ENCODE data around the gene PRSS33. TPM values are rescaled to one million over a fixed set of nuclear protein-coding genes. Genes with fewer than 3 reads are reported as not detected.
A peak's percentile ranks its signal among the peaks of the same experiment; 100 is the strongest.

The PRSS33 gene
- total and polyA plus RNA-seq, 9 of the 15 experiments (the other 6 are each of a cell fraction or from before 2014, with no cell fraction given): not detected

DNA sequence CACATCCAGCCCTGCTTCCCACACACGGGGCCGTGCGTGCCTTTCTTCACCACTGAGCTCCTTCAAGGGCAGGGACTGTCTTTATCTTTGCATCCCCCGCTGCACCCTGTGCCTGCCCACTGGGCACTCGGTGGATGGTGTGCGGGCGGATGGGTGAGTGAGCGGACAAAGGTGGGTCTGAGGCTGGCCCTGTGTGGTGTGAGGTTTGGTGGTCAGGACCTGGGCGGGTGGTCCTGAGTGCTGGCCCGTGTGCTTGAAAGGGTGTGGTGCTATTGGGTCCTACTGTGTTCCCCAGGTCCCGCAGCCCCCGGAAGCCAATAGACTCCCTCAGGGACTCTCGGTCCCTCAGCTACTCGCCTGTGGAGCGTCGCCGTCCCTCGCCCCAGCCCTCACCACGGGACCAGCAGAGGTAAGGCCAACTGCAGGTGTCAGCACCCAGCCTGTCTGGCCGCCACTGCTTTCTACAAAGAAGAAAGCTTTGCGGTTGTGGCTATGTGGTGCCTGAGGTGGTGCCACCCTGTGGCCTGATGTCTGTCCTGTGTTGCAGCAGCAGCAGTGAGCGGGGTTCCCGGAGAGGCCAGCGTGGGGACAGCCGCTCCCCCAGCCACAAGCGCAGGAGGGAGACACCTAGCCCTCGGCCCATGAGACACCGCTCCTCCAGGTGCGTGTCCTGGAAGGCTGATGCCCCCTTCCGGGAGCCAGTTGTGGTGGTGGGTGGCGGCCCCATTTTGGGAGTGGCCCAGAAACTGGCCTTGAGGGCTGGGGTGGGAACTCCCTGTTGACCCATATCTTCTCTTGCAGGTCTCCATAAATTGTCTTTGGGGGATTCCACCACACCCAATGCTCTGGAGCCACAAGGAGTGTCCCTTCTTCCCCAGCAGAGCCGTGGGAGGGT, 17.1 kb downstream of the PRSS33 start (continued):
- TF ChIP-seq ZKSCAN1 (IDR thresholded peaks at IDR 0.05; ENCODE audit: low read depth, low read length) (peak; percentile 55; the same call in 1 of the 2 replicates), RBFOX2 (IDR thresholded peaks at IDR 0.05; ENCODE audit: low read depth, low read length) (peak; percentile 53), U2AF1 (optimal IDR thresholded peaks at IDR 0.05; ENCODE audit: low read depth, low read length) (no peak)
- TF ChIP-seq, protein P1, sequence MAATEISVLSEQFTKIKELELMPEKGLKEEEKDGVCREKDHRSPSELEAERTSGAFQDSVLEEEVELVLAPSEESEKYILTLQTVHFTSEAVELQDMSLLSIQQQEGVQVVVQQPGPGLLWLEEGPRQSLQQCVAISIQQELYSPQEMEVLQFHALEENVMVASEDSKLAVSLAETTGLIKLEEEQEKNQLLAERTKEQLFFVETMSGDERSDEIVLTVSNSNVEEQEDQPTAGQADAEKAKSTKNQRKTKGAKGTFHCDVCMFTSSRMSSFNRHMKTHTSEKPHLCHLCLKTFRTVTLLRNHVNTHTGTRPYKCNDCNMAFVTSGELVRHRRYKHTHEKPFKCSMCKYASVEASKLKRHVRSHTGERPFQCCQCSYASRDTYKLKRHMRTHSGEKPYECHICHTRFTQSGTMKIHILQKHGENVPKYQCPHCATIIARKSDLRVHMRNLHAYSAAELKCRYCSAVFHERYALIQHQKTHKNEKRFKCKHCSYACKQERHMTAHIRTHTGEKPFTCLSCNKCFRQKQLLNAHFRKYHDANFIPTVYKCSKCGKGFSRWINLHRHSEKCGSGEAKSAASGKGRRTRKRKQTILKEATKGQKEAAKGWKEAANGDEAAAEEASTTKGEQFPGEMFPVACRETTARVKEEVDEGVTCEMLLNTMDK (IDR thresholded peaks at IDR 0.05; ENCODE audit: borderline replicate concordance, insufficient read depth, low read depth, low read length, poor library complexity, severe bottlenecking): peak; percentile 43

DNA sequence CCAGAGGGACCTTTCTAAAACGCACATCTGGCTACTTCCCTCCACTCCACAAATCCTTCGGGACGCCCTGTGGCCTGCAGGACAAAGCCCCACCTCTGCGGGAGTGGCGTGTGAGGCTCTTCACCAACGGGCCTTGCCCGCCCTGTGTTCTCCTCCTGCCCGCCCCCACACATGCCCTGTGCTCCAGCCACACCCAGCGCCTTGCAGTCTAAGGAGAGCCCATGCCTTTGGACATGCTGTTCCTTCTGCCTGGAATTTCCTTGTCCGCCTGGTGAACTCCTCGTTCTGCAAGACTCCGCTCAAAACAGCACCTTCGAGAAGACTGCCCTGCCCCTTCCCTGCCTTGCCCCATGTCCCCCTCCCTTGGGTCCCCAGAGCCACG, 17.7 kb downstream of the PRSS33 start:
- H3K27me3 ChIP-seq (ENCODE audit: control insufficient read depth in 2 of 2, insufficient read depth in 2 of 2, low read length in 2 of 2): no peaks in the 10 kb centered on the region
- WGBS (ENCODE audit: insufficient coverage, low coverage, missing lambda C conversion rate): 87% methylated on average over 14 of the region's 14 CpGs
- H3K79me2 ChIP-seq (ENCODE audit: control insufficient read depth, insufficient read depth, low read length): peaks cover 39% of the 10 kb centered on the region
- H4K20me1 ChIP-seq (replicated peaks; ENCODE audit: control insufficient read depth, insufficient read depth, low read length): peaks cover 24% of the 10 kb centered on the region
- H3K4me2 ChIP-seq (ENCODE audit: insufficient read depth, low read length): no peak overlapping the region
- in situ Hi-C loops (cut with MboI) (no loop called here), intact Hi-C loops (cut with micrococcal nuclease) (no loop called here)
- DNase-seq (ENCODE audit: extremely low read depth in 1 of 4, low spot score in 3 of 4) (no peak), ATAC-seq (peak; percentile 1; the same call in 1 of the 3 replicates), FAIRE-seq (no peak)
- no peak overlapping the region for H3K4me3 ChIP-seq
- peak overlapping the region; percentile 34; the same call in 1 of the 3 replicates for H3K27ac ChIP-seq (ENCODE audit: extremely low read depth, low read depth, low read length)
- H2AFZ ChIP-seq (ENCODE audit: low read depth, low read length): no peak overlapping the region
- H3K36me3 ChIP-seq (ENCODE audit: control insufficient read depth, insufficient read depth, low read length): peaks cover 99% of the 10 kb centered on the region
- peaks cover under 1% of the 10 kb centered on the region; the same call in 1 of the 2 replicates for H3K9me3 ChIP-seq (replicated peaks; ENCODE audit: control insufficient read depth, insufficient read depth, low read depth, low read length)
- BruUV-seq (replicated peaks): no TSS peak
- ChIA-PET CTCF (ENCODE audit: low intra/inter-chr PET ratio) (no interaction called here), POLR2A (interaction anchor here (0.7 to 9.0 kb wide), 7 partner anchors 8 to 107 kb away, joined by 3 to 96 read pairs (median 5); partner anchors contain the start of genes ELOB and SRRM2)
- peak overlapping the region in 1 of 2 experiments; percentile 81; a peak in 2 of 4 replicates for H3K9ac ChIP-seq (ENCODE audit: insufficient read depth in 1 of 2, low read depth in 2 of 2, low read length in 2 of 2)
- no peaks in the 10 kb centered on the region for H3K9me1 ChIP-seq (ENCODE audit: control insufficient read depth, insufficient read depth, low read length)
- H3K4me1 ChIP-seq (replicated peaks in 1 of 2; ENCODE audit: control insufficient read depth in 2 of 2, insufficient read depth in 2 of 2, low read length in 2 of 2): peaks cover 15 to 60% of the 10 kb centered on the region in 2 experiments; a peak in 4 of 5 replicates
- no peak for TF ChIP-seq ERF (CRISPR knock-in tag; IDR thresholded peaks at IDR 0.05)
- no peak for TF ChIP-seq PHB (CRISPR knock-in tag; IDR thresholded peaks at IDR 0.05)
- no peak for TF ChIP-seq PTRF (tag; IDR thresholded peaks at IDR 0.05)
- no peak for TF ChIP-seq SMC3 (conservative IDR thresholded peaks at IDR 0.05; ENCODE audit: insufficient read depth, low read depth, low read length)
- TF ChIP-seq FIP1L1 (IDR thresholded peaks at IDR 0.05; ENCODE audit: low read depth, low read length, poor library complexity, severe bottlenecking): peak; percentile 9
- TF ChIP-seq NFE2 (IDR thresholded peaks at IDR 0.05; ENCODE audit: low read depth): no peak
- no peak for TF ChIP-seq SOX6 (IDR thresholded peaks at IDR 0.05)
- TF ChIP-seq TEAD2 (tag; IDR thresholded peaks at IDR 0.05): no peak
- TF ChIP-seq, protein P2, sequence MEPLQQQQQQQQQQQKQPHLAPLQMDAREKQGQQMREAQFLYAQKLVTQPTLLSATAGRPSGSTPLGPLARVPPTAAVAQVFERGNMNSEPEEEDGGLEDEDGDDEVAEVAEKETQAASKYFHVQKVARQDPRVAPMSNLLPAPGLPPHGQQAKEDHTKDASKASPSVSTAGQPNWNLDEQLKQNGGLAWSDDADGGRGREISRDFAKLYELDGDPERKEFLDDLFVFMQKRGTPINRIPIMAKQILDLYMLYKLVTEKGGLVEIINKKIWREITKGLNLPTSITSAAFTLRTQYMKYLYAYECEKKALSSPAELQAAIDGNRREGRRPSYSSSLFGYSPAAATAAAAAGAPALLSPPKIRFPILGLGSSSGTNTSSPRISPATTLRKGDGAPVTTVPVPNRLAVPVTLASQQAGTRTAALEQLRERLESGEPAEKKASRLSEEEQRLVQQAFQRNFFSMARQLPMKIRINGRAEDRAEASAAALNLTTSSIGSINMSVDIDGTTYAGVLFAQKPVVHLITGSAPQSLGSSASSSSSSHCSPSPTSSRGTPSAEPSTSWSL (CRISPR knock-in tag; IDR thresholded peaks at IDR 0.05; ENCODE audit: borderline replicate concordance): no peak
- no peak for TF ChIP-seq FOS (IDR thresholded peaks at IDR 0.05; ENCODE audit: extremely low read depth, insufficient read length)
- no peak for TF ChIP-seq IRF2 (CRISPR knock-in tag; IDR thresholded peaks at IDR 0.05)

Data from K562 (cell line).